ENCODE data around the gene FBXO36.
A peak's percentile ranks its signal among the peaks of the same experiment; 100 is the strongest.

DNA sequence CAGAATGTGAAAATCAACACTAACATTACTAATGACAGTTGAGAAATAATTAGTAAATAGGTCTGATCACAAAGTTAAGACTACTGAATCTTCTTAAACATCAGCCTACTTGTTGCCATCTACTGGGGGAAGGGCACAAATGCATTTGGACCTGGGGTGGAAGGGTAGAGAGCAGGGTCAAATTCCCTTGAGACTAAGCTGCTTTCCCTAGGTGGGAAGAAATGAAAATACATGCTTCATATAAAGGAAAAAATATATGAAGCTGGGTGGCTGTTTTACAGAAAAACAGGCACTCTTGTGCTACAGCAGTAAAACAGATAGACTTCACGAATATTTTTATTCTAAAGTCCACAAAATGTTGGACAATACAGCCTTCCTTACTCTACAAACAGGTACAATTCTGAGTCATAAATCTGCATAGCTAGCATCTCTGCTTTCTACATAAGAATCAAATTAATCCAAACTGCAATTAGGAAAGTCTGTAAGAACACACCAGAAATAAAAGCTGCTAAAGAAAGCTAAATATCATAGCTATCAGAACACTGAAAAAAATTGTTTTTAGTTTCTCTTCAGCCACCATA is 11.4 kb upstream of the FBXO36 start:
- TF ChIP-seq EP300 (IDR thresholded peaks at IDR 0.05) (no peak), RFX5 (IDR thresholded peaks at IDR 0.05) (no peak), FOSB (CRISPR knock-in tag; IDR thresholded peaks at IDR 0.05) (no peak), RAD21 (conservative IDR thresholded peaks at IDR 0.05 in 1 of 2, IDR thresholded peaks at IDR 0.05 in 1 of 2) (peak; percentile 22 to 35; a peak in 4 of 5 replicates), CHD4 (IDR thresholded peaks at IDR 0.05; ENCODE audit: borderline replicate concordance) (no peak), HOXA7 (CRISPR knock-in tag; IDR thresholded peaks at IDR 0.05) (no peak), CHD2 (IDR thresholded peaks at IDR 0.05; ENCODE audit: low read length, partially characterized antibody) (no peak), ESRRA (IDR thresholded peaks at IDR 0.05; ENCODE audit: borderline replicate concordance, low read length) (no peak)
- TF ChIP-seq, protein P1, sequence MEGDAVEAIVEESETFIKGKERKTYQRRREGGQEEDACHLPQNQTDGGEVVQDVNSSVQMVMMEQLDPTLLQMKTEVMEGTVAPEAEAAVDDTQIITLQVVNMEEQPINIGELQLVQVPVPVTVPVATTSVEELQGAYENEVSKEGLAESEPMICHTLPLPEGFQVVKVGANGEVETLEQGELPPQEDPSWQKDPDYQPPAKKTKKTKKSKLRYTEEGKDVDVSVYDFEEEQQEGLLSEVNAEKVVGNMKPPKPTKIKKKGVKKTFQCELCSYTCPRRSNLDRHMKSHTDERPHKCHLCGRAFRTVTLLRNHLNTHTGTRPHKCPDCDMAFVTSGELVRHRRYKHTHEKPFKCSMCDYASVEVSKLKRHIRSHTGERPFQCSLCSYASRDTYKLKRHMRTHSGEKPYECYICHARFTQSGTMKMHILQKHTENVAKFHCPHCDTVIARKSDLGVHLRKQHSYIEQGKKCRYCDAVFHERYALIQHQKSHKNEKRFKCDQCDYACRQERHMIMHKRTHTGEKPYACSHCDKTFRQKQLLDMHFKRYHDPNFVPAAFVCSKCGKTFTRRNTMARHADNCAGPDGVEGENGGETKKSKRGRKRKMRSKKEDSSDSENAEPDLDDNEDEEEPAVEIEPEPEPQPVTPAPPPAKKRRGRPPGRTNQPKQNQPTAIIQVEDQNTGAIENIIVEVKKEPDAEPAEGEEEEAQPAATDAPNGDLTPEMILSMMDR (IDR thresholded peaks at IDR 0.05): peak; percentile 40
- TF ChIP-seq, protein P2, sequence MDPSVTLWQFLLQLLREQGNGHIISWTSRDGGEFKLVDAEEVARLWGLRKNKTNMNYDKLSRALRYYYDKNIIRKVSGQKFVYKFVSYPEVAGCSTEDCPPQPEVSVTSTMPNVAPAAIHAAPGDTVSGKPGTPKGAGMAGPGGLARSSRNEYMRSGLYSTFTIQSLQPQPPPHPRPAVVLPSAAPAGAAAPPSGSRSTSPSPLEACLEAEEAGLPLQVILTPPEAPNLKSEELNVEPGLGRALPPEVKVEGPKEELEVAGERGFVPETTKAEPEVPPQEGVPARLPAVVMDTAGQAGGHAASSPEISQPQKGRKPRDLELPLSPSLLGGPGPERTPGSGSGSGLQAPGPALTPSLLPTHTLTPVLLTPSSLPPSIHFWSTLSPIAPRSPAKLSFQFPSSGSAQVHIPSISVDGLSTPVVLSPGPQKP (IDR thresholded peaks at IDR 0.05; ENCODE audit: low read depth, low read length): no peak

Measured in A549 (cell line).